ENCODE results near the gene RTRAF.

The RTRAF gene

GRCh38 chr14:51989293-51990234 is at the start of gene RTRAF:
Gene RTRAF, plus strand, starts transcription at chr14:51989546. Its CDS starts 94 bp downstream, at chr14:51989640.
- peak; percentile 92 for DNase-seq
- peak; percentile 97 for ATAC-seq

GRCh38 chr14:51939755-51940301 is 49.5 kb upstream of the RTRAF start:
- no peak for ATAC-seq
- no peak for DNase-seq

- DNase-seq (no peak), ATAC-seq (no peak)
Observed at GRCh38 chr14:51942971-51943370, 46.4 kb upstream of the RTRAF start.

- no peak for DNase-seq
Observed at GRCh38 chr14:51950007-51950406, 39.3 kb upstream of the RTRAF start.

GRCh38 chr14:51951656-51952055 is 37.7 kb upstream of the RTRAF start:
- no peak for ATAC-seq

More at GRCh38 chr14:51950007-51950406, 39.3 kb upstream of the RTRAF start:
- ATAC-seq, result no peak

GRCh38 chr14:51954031-51954430 is 35.3 kb upstream of the RTRAF start:
- DNase-seq (no peak), ATAC-seq (no peak)

More at GRCh38 chr14:51951656-51952055, 37.7 kb upstream of the RTRAF start:
- DNase-seq, result no peak

- ATAC-seq (no peak), DNase-seq (no peak)
Observed at GRCh38 chr14:51954657-51955056, 34.7 kb upstream of the RTRAF start.

- DNase-seq (no peak), ATAC-seq (no peak)
Observed at GRCh38 chr14:51957950-51958349, 31.4 kb upstream of the RTRAF start.

- DNase-seq (no peak), ATAC-seq (no peak)
Observed at GRCh38 chr14:51959928-51960327, 29.4 kb upstream of the RTRAF start.

GRCh38 chr14:51960866-51961265 is 28.5 kb upstream of the RTRAF start:
- DNase-seq (no peak), ATAC-seq (no peak)

- DNase-seq, result no peak
- no peak for ATAC-seq
Observed at GRCh38 chr14:51962711-51963110, 26.6 kb upstream of the RTRAF start.

GRCh38 chr14:51963286-51963685 is 26.1 kb upstream of the RTRAF start:
- no peak for ATAC-seq

GRCh38 chr14:51967521-51967920 is 21.8 kb upstream of the RTRAF start:
- no peak for ATAC-seq
- DNase-seq, result no peak

More at GRCh38 chr14:51963286-51963685, 26.1 kb upstream of the RTRAF start:
- no peak for DNase-seq

- no peak for DNase-seq
- ATAC-seq, result no peak
Observed at GRCh38 chr14:51969852-51970540, 19.4 kb upstream of the RTRAF start.

GRCh38 chr14:51972566-51972965 is 16.8 kb upstream of the RTRAF start:
- no peak for DNase-seq
- no peak for ATAC-seq

- DNase-seq (no peak), ATAC-seq (no peak)
Observed at GRCh38 chr14:51977075-51977474, 12.3 kb upstream of the RTRAF start.

- no peak for DNase-seq
- no peak for ATAC-seq
Observed at GRCh38 chr14:51978681-51979085, 10.7 kb upstream of the RTRAF start.

GRCh38 chr14:51979088-51979709 is 10.1 kb upstream of the RTRAF start:
- ATAC-seq, result peak; percentile 64

GRCh38 chr14:51981218-51981854 is 8.0 kb upstream of the RTRAF start:
- ATAC-seq, result peak; percentile 65

More at GRCh38 chr14:51979088-51979709, 10.1 kb upstream of the RTRAF start:
- DNase-seq, result peak; percentile 86

GRCh38 chr14:51988221-51988620 is 1.1 kb upstream of the RTRAF start:
- ATAC-seq (no peak), DNase-seq (no peak)

More at GRCh38 chr14:51981218-51981854, 8.0 kb upstream of the RTRAF start:
- DNase-seq, result no peak

- no peak for ATAC-seq
- no peak for DNase-seq
Observed at GRCh38 chr14:51990488-51990887, 1.1 kb downstream of the RTRAF start.
